K562 (cell line): ENCODE results near the gene ENTREP3. TPM values are rescaled to one million over a fixed set of nuclear protein-coding genes. Genes with fewer than 3 reads are reported as not detected.

Experiments used
- ATF6 ChIP-seq: sonication (generic); formaldehyde crosslinking; IDR thresholded peaks from 2 replicates; pipeline ENCODE4 v1.4.0; 2020; ENCODE audit warnings: mild to moderate bottlenecking, missing genetic modification reagents
- BCOR ChIP-seq: fragments of 450-650 bp; IDR thresholded peaks from 2 replicates; pipeline ENCODE4 v1.6.1; 2016
- CEBPB ChIP-seq: fragments of 450-650 bp; IDR thresholded peaks from 2 replicates; pipeline ENCODE4 v1.6.1; 2016; ENCODE audit warnings: missing genetic modification characterization, missing compliant biosample characterization
- CREM ChIP-seq: IDR thresholded peaks from 2 replicates; pipeline ENCODE4 v1.6.1; 2014; ENCODE audit warnings: antibody characterized with exemption, low read depth
- DDX20 ChIP-seq: fragments of 450-650 bp; IDR thresholded peaks from 2 replicates; pipeline ENCODE4 v1.6.1; 2016; ENCODE audit warnings: missing genetic modification characterization, low read depth, mild to moderate bottlenecking, missing compliant biosample characterization, moderate library complexity
- GATA2 ChIP-seq: sonication (generic); formaldehyde crosslinking; IDR thresholded peaks from 2 replicates; pipeline ENCODE4 v1.4.0; 2020; ENCODE audit warnings: mild to moderate bottlenecking, missing genetic modification reagents
- HNRNPUL1 ChIP-seq: fragments of 200-400 bp; formaldehyde crosslinking; IDR thresholded peaks from 2 replicates; pipeline ENCODE4 v1.6.1; 2017; ENCODE audit warnings: low read length
- IRF9 ChIP-seq: fragments of 450-650 bp; IDR thresholded peaks from 2 replicates; pipeline ENCODE4 v1.6.1; 2016; ENCODE audit warnings: missing biosample characterization, missing genetic modification characterization
- RUNX1 ChIP-seq: sonication (generic); IDR thresholded peaks from 2 replicates; pipeline ENCODE4 v1.6.1; 2016; ENCODE audit warnings: antibody characterized with exemption, low read depth
- SLC30A9 ChIP-seq: fragments of 250-450 bp; sonication (Bioruptor Pico); IDR thresholded peaks from 2 replicates; pipeline ENCODE4 v1.8.0; 2022; ENCODE audit warnings: mild to moderate bottlenecking, moderate library complexity
- TFAP4 ChIP-seq: sonication (generic); formaldehyde crosslinking; IDR thresholded peaks from 2 replicates; pipeline ENCODE4 v1.8.0; 2022; ENCODE audit warnings: missing genetic modification reagents, mild to moderate bottlenecking, moderate library complexity, borderline replicate concordance
- ZHX1 ChIP-seq: fragments of 150-350 bp; conservative IDR thresholded peaks from 2 replicates; pipeline ENCODE4 v1.6.1; 2014; ENCODE audit warnings: low read length
- ZNF232 ChIP-seq: sonication (generic); formaldehyde crosslinking; IDR thresholded peaks from 2 replicates; pipeline ENCODE4 v1.8.0; 2022; ENCODE audit warnings: mild to moderate bottlenecking, missing genetic modification reagents
- ZNF561 ChIP-seq: fragments of 450-650 bp; formaldehyde crosslinking; conservative IDR thresholded peaks from 2 replicates; pipeline ENCODE4 v1.4.0; 2020; ENCODE audit warnings: mild to moderate bottlenecking, moderate library complexity
- polyA plus RNA-seq, 8 experiments: library from polyadenylated mRNA; depleted of rRNA in 4 of 8; stranded (reverse) in 5 of 8; unstranded in 3 of 8; fragments of >200 nt; fragmentation: Nextera tagmentation in 2 of 8; fragmentation: Illumina TruSeq in 1 of 8; extraction: Ambion mirVana in 2 of 8; extraction: Trizol in 1 of 8; gene quantifications; 2 replicates each; pipeline versions ENCODE4 v1.2.1 to v1.2.3, GENCODE V29; 2011 to 2014; ENCODE audit warnings: inconsistent platforms in 1 of 8, missing spikeins in 1 of 8
- total RNA-seq, 7 experiments: library from RNA; depleted of rRNA in 6 of 7; stranded (reverse); fragments of >200 nt in 6 of 7; fragmentation: Illumina TruSeq in 2 of 7; extraction: Trizol in 2 of 7; gene quantifications; 2 replicates each; pipeline versions ENCODE4 v1.2.1 to v1.2.3, GENCODE V29; 2011 to 2021; ENCODE audit warnings: low replicate concordance in 1 of 7
- TF ChIP-seq, protein P1 (sequence below): sonication (generic); formaldehyde crosslinking; IDR thresholded peaks from 2 replicates; pipeline ENCODE4 v1.8.0; 2022; ENCODE audit warnings: mild to moderate bottlenecking, missing genetic modification reagents
- TF ChIP-seq, protein P2 (sequence below): fragments of 250-450 bp; sonication (Bioruptor Pico); IDR thresholded peaks from 2 replicates; pipeline ENCODE4 v1.5.0; 2020; ENCODE audit warnings: mild to moderate bottlenecking

ENTREP3 gene
- total and polyA plus RNA-seq, 9 of the 15 experiments (the other 6 are each of a cell fraction or from before 2014, with no cell fraction given), result 1.9 to 41.8 (median 5.9) TPM

DNA sequence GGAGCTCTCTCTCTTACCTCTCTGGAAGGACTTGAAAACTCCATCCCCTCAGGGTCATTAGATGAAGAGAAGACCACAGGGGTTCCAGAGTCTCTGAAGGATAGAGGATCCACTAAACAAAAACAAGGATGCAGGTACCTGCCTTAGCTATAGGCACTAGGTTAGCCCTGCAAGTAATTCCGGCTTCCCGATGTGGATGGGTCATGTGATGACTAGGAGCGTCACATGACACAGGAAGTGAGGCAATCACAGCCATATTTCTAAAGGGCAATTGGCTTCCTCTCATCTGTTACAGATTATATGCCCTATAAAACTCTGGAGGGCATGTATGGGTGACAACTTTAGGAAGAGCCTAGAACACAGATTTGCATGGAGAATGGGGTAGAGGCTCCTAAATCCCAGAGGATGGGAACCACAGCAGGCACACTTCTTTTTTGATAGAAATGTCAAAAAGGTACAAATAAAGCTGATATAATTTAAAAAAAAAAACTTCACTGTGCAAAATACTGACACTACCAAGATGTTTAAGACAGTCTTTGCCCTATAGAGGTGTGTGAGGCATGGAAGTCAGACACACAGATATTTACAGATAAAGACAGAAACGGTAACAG lies 14.1 kb downstream of the ENTREP3 start (continued):
- TF ChIP-seq ATF6 (CRISPR knock-in tag), result no peak
- TF ChIP-seq IRF9 (tag), result no peak
- no peak for TF ChIP-seq BCOR
- TF ChIP-seq ZNF232 (CRISPR knock-in tag), result no peak
- TF ChIP-seq CREM, result peak; percentile 60
- TF ChIP-seq ZNF561 (CRISPR knock-in tag), result no peak
- no peak for TF ChIP-seq TFAP4 (CRISPR knock-in tag)
- TF ChIP-seq HNRNPUL1, result no peak
- TF ChIP-seq DDX20 (tag), result no peak
- TF ChIP-seq, protein P1, sequence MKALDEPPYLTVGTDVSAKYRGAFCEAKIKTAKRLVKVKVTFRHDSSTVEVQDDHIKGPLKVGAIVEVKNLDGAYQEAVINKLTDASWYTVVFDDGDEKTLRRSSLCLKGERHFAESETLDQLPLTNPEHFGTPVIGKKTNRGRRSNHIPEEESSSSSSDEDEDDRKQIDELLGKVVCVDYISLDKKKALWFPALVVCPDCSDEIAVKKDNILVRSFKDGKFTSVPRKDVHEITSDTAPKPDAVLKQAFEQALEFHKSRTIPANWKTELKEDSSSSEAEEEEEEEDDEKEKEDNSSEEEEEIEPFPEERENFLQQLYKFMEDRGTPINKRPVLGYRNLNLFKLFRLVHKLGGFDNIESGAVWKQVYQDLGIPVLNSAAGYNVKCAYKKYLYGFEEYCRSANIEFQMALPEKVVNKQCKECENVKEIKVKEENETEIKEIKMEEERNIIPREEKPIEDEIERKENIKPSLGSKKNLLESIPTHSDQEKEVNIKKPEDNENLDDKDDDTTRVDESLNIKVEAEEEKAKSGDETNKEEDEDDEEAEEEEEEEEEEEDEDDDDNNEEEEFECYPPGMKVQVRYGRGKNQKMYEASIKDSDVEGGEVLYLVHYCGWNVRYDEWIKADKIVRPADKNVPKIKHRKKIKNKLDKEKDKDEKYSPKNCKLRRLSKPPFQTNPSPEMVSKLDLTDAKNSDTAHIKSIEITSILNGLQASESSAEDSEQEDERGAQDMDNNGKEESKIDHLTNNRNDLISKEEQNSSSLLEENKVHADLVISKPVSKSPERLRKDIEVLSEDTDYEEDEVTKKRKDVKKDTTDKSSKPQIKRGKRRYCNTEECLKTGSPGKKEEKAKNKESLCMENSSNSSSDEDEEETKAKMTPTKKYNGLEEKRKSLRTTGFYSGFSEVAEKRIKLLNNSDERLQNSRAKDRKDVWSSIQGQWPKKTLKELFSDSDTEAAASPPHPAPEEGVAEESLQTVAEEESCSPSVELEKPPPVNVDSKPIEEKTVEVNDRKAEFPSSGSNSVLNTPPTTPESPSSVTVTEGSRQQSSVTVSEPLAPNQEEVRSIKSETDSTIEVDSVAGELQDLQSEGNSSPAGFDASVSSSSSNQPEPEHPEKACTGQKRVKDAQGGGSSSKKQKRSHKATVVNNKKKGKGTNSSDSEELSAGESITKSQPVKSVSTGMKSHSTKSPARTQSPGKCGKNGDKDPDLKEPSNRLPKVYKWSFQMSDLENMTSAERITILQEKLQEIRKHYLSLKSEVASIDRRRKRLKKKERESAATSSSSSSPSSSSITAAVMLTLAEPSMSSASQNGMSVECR (CRISPR knock-in tag), result peak; percentile 88
- peak; percentile 88 for TF ChIP-seq CEBPB (tag)
- no peak for TF ChIP-seq ZHX1
- TF ChIP-seq, protein P2, sequence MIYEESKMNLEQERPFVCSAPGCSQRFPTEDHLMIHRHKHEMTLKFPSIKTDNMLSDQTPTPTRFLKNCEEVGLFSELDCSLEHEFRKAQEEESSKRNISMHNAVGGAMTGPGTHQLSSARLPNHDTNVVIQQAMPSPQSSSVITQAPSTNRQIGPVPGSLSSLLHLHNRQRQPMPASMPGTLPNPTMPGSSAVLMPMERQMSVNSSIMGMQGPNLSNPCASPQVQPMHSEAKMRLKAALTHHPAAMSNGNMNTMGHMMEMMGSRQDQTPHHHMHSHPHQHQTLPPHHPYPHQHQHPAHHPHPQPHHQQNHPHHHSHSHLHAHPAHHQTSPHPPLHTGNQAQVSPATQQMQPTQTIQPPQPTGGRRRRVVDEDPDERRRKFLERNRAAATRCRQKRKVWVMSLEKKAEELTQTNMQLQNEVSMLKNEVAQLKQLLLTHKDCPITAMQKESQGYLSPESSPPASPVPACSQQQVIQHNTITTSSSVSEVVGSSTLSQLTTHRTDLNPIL (CRISPR knock-in tag), result no peak
- no peak for TF ChIP-seq SLC30A9 (CRISPR knock-in tag)
- TF ChIP-seq RUNX1, result no peak
- TF ChIP-seq GATA2 (CRISPR knock-in tag), result no peak
